K562 (cell line): ENCODE data around the gene MAGI3. TPM values are rescaled to one million over a fixed set of nuclear protein-coding genes. Genes with fewer than 3 reads are reported as not detected.

Source experiments
- CBFB ChIP-seq: sonication (generic); formaldehyde crosslinking; IDR thresholded peaks from 2 replicates; pipeline ENCODE4 v1.4.0; 2020; ENCODE audit warnings: mild to moderate bottlenecking, missing genetic modification reagents
- CHD7 ChIP-seq: fragments of 200-600 bp; sonication (generic); IDR thresholded peaks from one replicate; pipeline ENCODE4 v1.6.1; 2012; ENCODE audit warnings: mild to moderate bottlenecking, low read depth, low read length, inconsistent platforms
- CREM ChIP-seq: IDR thresholded peaks from 2 replicates; pipeline ENCODE4 v1.6.1; 2014; ENCODE audit warnings: antibody characterized with exemption, low read depth
- DPF2 ChIP-seq: fragments of 450-650 bp; IDR thresholded peaks from 2 replicates; pipeline ENCODE4 v1.6.1; 2016
- FOXM1 ChIP-seq, 2 experiments: fragments of 450-650 bp in 1 of 2; sonication (generic) in 1 of 2; formaldehyde crosslinking in 1 of 2; IDR thresholded peaks; 2 replicates each; pipeline versions ENCODE4 v1.6.1 to v1.9.0; 2017 to 2022; ENCODE audit warnings: low read depth in 2 of 2, mild to moderate bottlenecking in 2 of 2, missing genetic modification reagents in 1 of 2, moderate library complexity in 1 of 2
- KDM5B ChIP-seq: fragments of 200-600 bp; sonication (generic); IDR thresholded peaks from 2 replicates; pipeline ENCODE4 v1.6.1; 2012; ENCODE audit warnings: low read depth, mild to moderate bottlenecking, moderate library complexity, low read length, control low read depth, inconsistent platforms; ENCODE audit not compliant: insufficient replicate concordance
- TAL1 ChIP-seq: fragments of 450-650 bp; IDR thresholded peaks from 2 replicates; pipeline ENCODE4 v1.6.1; 2016; ENCODE audit warnings: mild to moderate bottlenecking
- TEAD4 ChIP-seq, 2 experiments: sonication (generic) in 1 of 2; formaldehyde crosslinking in 1 of 2; IDR thresholded peaks; 2 replicates each; pipeline versions ENCODE4 v1.6.1 to v1.8.0; 2012 to 2022; ENCODE audit warnings: borderline replicate concordance in 1 of 2, inconsistent platforms in 1 of 2, low read length in 1 of 2, mild to moderate bottlenecking in 1 of 2, missing genetic modification reagents in 1 of 2
- TFAM ChIP-seq: fragments of 250-450 bp; sonication (Bioruptor Pico); conservative IDR thresholded peaks from 2 replicates; pipeline ENCODE4 v1.5.0; 2021; ENCODE audit warnings: mild to moderate bottlenecking, moderate library complexity
- ZNF224 ChIP-seq: sonication (generic); formaldehyde crosslinking; IDR thresholded peaks from 2 replicates; pipeline ENCODE4 v1.8.0; 2022; ENCODE audit warnings: mild to moderate bottlenecking, missing genetic modification reagents
- ZNF586 ChIP-seq: fragments of 450-650 bp; formaldehyde crosslinking; conservative IDR thresholded peaks from 2 replicates; pipeline ENCODE4 v1.4.0; 2020; ENCODE audit warnings: mild to moderate bottlenecking, moderate library complexity
- ZNF699 ChIP-seq: fragments of 250-450 bp; sonication (Bioruptor Pico); IDR thresholded peaks from 2 replicates; pipeline ENCODE4 v1.8.0; 2021; ENCODE audit warnings: mild to moderate bottlenecking, moderate library complexity; ENCODE audit not compliant: insufficient replicate concordance
- polyA plus RNA-seq, 8 experiments: library from polyadenylated mRNA; depleted of rRNA in 4 of 8; stranded (reverse) in 5 of 8; unstranded in 3 of 8; fragments of >200 nt; fragmentation: Nextera tagmentation in 2 of 8; fragmentation: Illumina TruSeq in 1 of 8; extraction: Ambion mirVana in 2 of 8; extraction: Trizol in 1 of 8; gene quantifications; 2 replicates each; pipeline versions ENCODE4 v1.2.1 to v1.2.3, GENCODE V29; 2011 to 2014; ENCODE audit warnings: inconsistent platforms in 1 of 8, missing spikeins in 1 of 8
- total RNA-seq, 7 experiments: library from RNA; depleted of rRNA in 6 of 7; stranded (reverse); fragments of >200 nt in 6 of 7; fragmentation: Illumina TruSeq in 2 of 7; extraction: Trizol in 2 of 7; gene quantifications; 2 replicates each; pipeline versions ENCODE4 v1.2.1 to v1.2.3, GENCODE V29; 2011 to 2021; ENCODE audit warnings: low replicate concordance in 1 of 7
- TF ChIP-seq, protein P1 (sequence below): fragments of 450-650 bp; formaldehyde crosslinking; IDR thresholded peaks from 2 replicates; pipeline ENCODE4 v1.4.0; 2020; ENCODE audit warnings: mild to moderate bottlenecking, mixed read lengths

The MAGI3 gene
- total and polyA plus RNA-seq, 9 of the 15 experiments (the other 6 are each of a cell fraction or from before 2014, with no cell fraction given), result 1.0 to 8.6 (median 5.5) TPM

- TF ChIP-seq FOXM1 (IDR thresholded peaks at IDR 0.05; ENCODE audit: low read depth) (no peak), FOXM1 (CRISPR knock-in tag; IDR thresholded peaks at IDR 0.05; ENCODE audit: low read depth) (no peak), ZNF586 (CRISPR knock-in tag) (no peak), KDM5B (peak; percentile 74), TFAM (CRISPR knock-in tag) (no peak), ZNF699 (no peak), TEAD4 (IDR thresholded peaks at IDR 0.05; ENCODE audit: low read length) (no peak), TEAD4 (CRISPR knock-in tag; IDR thresholded peaks at IDR 0.05; ENCODE audit: borderline replicate concordance) (no peak), TAL1 (no peak), ZNF224 (CRISPR knock-in tag) (no peak), CREM (peak; percentile 71), CBFB (CRISPR knock-in tag) (no peak), DPF2 (no peak), CHD7 (no peak)
- TF ChIP-seq, protein P1, sequence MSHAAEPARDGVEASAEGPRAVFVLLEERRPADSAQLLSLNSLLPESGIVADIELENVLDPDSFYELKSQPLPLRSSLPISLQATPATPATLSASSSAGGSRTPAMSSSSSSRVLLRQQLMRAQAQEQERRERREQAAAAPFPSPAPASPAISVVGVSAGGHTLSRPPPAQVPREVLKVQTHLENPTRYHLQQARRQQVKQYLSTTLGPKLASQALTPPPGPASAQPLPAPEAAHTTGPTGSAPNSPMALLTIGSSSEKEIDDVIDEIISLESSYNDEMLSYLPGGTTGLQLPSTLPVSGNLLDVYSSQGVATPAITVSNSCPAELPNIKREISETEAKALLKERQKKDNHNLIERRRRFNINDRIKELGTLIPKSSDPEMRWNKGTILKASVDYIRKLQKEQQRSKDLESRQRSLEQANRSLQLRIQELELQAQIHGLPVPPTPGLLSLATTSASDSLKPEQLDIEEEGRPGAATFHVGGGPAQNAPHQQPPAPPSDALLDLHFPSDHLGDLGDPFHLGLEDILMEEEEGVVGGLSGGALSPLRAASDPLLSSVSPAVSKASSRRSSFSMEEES (CRISPR knock-in tag), result 0 out of 2 replicates have a peak, but pooled peaks have one; percentile 6
Measured at GRCh38 chr1:113389953-113390834, at the start of gene MAGI3 (continued).
